H1 (cell line): ENCODE data around the gene PYY. TPM values are rescaled to one million over a fixed set of nuclear protein-coding genes. Genes with fewer than 3 reads are reported as not detected.

Experiments used
- CTCF ChIA-PET: fragments of 300-600 bp; sonication (Branson Sonifier 250); formaldehyde crosslinking; loops from one replicate; lab custom pipeline; 2021; ENCODE audit not compliant: partially characterized antibody; lab: Charles Lee
- POLR2A ChIA-PET: fragments of 300-600 bp; sonication (Branson Sonifier 250); formaldehyde crosslinking; loops from one replicate; lab custom pipeline; 2021; ENCODE audit warnings: inconsistent platforms; ENCODE audit not compliant: partially characterized antibody; lab: Charles Lee
- DNase-seq, 2 experiments: peaks; one replicate each; pipeline versions ENCODE4 v3.0.0 to v3.0.0-alpha.2; 2010 to 2022; ENCODE audit warnings: low spot score in 2 of 2, low read depth in 1 of 2, mixed read lengths in 1 of 2
- FAIRE-seq: peaks from 2 replicates; lab custom pipeline; 2011; peaks lifted over from hg19 to GRCh38; lab: Jason Lieb, UNC
- H2AFZ ChIP-seq: 2 replicates; pipeline ENCODE4 v1.8.1; 2012; ENCODE audit warnings: low read length, inconsistent platforms
- H2AK5ac ChIP-seq: 2 replicates; pipeline ENCODE4 v1.6.1; 2013; ENCODE audit warnings: low read depth, low read length
- H2BK120ac ChIP-seq: replicated peaks from 2 replicates; pipeline ENCODE3; 2013; ENCODE audit warnings: low read depth, low read length, inconsistent platforms
- H2BK12ac ChIP-seq: 2 replicates; pipeline ENCODE4 v1.6.1; 2013; ENCODE audit warnings: low read depth, low read length
- H2BK15ac ChIP-seq: 2 replicates; pipeline ENCODE4 v1.6.1; 2013; ENCODE audit warnings: low read length
- H2BK20ac ChIP-seq: 2 replicates; pipeline ENCODE4 v1.6.1; 2013; ENCODE audit warnings: low read length
- H2BK5ac ChIP-seq: 2 replicates; pipeline ENCODE4 v1.6.1; 2013; ENCODE audit warnings: low read depth, low read length
- H3K14ac ChIP-seq: 2 replicates; pipeline ENCODE4 v1.6.1; 2013; ENCODE audit warnings: inconsistent platforms; ENCODE audit not compliant: insufficient read length
- H3K18ac ChIP-seq: 2 replicates; pipeline ENCODE4 v1.6.1; 2013; ENCODE audit warnings: low read length; ENCODE audit errors: extremely low read depth
- H3K23ac ChIP-seq: 2 replicates; pipeline ENCODE4 v1.6.1; 2013; ENCODE audit warnings: inconsistent platforms; ENCODE audit not compliant: insufficient read length
- H3K23me2 ChIP-seq: 2 replicates; pipeline ENCODE4 v1.6.1; 2013; ENCODE audit warnings: low read depth, low read length
- H3K27ac ChIP-seq: 2 replicates; pipeline ENCODE4 v1.6.1; 2011; ENCODE audit warnings: low read depth, low read length, inconsistent platforms
- H3K27me3 ChIP-seq, 4 experiments: replicated peaks in 1 of 4; 1 replicate in 1 of 4; 2 replicates in 3 of 4; pipeline versions ENCODE4 v1.6.1 to v1.8.1; 2011 to 2013; ENCODE audit warnings: low read length in 3 of 4, mild to moderate bottlenecking in 3 of 4, inconsistent platforms in 2 of 4, mixed read lengths in 2 of 4, moderate library complexity in 1 of 4; ENCODE audit not compliant: control insufficient read depth in 3 of 4, insufficient read depth in 3 of 4; ENCODE audit errors: extremely low read depth in 1 of 4
- H3K36me3 ChIP-seq, 4 experiments: 2 replicates each; pipeline versions ENCODE4 v1.6.1 to v1.8.1; 2011 to 2013; ENCODE audit warnings: mild to moderate bottlenecking in 4 of 4, low read length in 3 of 4, moderate library complexity in 2 of 4, control low read depth in 1 of 4, inconsistent platforms in 1 of 4; ENCODE audit not compliant: insufficient read depth in 4 of 4, control insufficient read depth in 2 of 4
- H3K4ac ChIP-seq: replicated peaks from 2 replicates; pipeline ENCODE3; 2013; ENCODE audit warnings: low read length, low read depth, mixed read lengths, inconsistent platforms; ENCODE audit not compliant: insufficient read length
- H3K4me1 ChIP-seq, 4 experiments: replicated peaks in 1 of 4; 1 replicate in 1 of 4; 2 replicates in 3 of 4; pipeline versions ENCODE4 v1.6.1 to v1.8.1; 2011 to 2013; ENCODE audit warnings: low read length in 3 of 4, inconsistent platforms in 2 of 4, mixed read lengths in 1 of 4; ENCODE audit not compliant: insufficient read depth in 4 of 4, control insufficient read depth in 3 of 4
- H3K4me2 ChIP-seq, 2 experiments: 2 replicates each; pipeline versions ENCODE4 v1.6.1 to v1.8.1; 2011 to 2013; ENCODE audit warnings: low read depth in 2 of 2, low read length in 2 of 2, control low read depth in 1 of 2, inconsistent platforms in 1 of 2, mild to moderate bottlenecking in 1 of 2; ENCODE audit not compliant: insufficient read depth in 1 of 2
- H3K4me3 ChIP-seq, 4 experiments: fragments of 200-600, 300-600 bp in 1 of 4; sonication (generic), shearing (Covaris generic), sonication (Bioruptor Twin) in 1 of 4; 2 replicates each; pipeline versions ENCODE4 v1.5.1 to v1.8.1; 2011 to 2016; ENCODE audit warnings: low read length in 4 of 4, low read depth in 3 of 4, control low read depth in 2 of 4, inconsistent platforms in 2 of 4, mild to moderate bottlenecking in 2 of 4, mixed read lengths in 1 of 4, moderate library complexity in 1 of 4; ENCODE audit not compliant: insufficient read depth in 2 of 4; ENCODE audit errors: extremely low read depth in 1 of 4
- H3K56ac ChIP-seq: replicated peaks from 2 replicates; pipeline ENCODE3; 2013; ENCODE audit warnings: low read depth, mild to moderate bottlenecking, mixed read lengths, low read length, inconsistent platforms; ENCODE audit not compliant: insufficient read length
- H3K79me1 ChIP-seq: 2 replicates; pipeline ENCODE4 v1.6.1; 2013; ENCODE audit warnings: low read depth, low read length, control low read depth
- H3K79me2 ChIP-seq, 2 experiments: 2 replicates each; pipeline versions ENCODE4 v1.6.1 to v1.8.1; 2012 to 2013; ENCODE audit warnings: low read length in 2 of 2, mild to moderate bottlenecking in 2 of 2, inconsistent platforms in 1 of 2; ENCODE audit not compliant: insufficient read depth in 2 of 2, control insufficient read depth in 1 of 2
- H3K9ac ChIP-seq, 4 experiments: replicated peaks in 1 of 4; 1 replicate in 1 of 4; 2 replicates in 3 of 4; pipeline versions ENCODE4 v1.6.1 to v1.8.1; 2011 to 2013; ENCODE audit warnings: low read depth in 3 of 4, low read length in 3 of 4, control low read depth in 2 of 4, mild to moderate bottlenecking in 2 of 4, moderate library complexity in 2 of 4, inconsistent platforms in 1 of 4; ENCODE audit errors: extremely low read depth in 1 of 4
- H3K9me3 ChIP-seq, 2 experiments: 2 replicates each; pipeline versions ENCODE4 v1.6.1 to v1.8.1; 2012 to 2013; ENCODE audit warnings: mild to moderate bottlenecking in 2 of 2, moderate library complexity in 2 of 2, control low read depth in 1 of 2, inconsistent platforms in 1 of 2, low read depth in 1 of 2, low read length in 1 of 2, mixed read lengths in 1 of 2; ENCODE audit not compliant: insufficient read depth in 2 of 2
- H4K20me1 ChIP-seq, 2 experiments: replicated peaks in 1 of 2; 2 replicates each; pipeline versions ENCODE3 to v1.8.1; 2011 to 2013; ENCODE audit warnings: inconsistent platforms in 2 of 2, low read length in 2 of 2, mild to moderate bottlenecking in 1 of 2; ENCODE audit not compliant: insufficient read depth in 2 of 2, control insufficient read depth in 1 of 2
- H4K5ac ChIP-seq: 2 replicates; pipeline ENCODE4 v1.6.1; 2013; ENCODE audit warnings: low read length, low read depth, mixed read lengths, inconsistent platforms; ENCODE audit not compliant: insufficient read length
- H4K8ac ChIP-seq: 2 replicates; pipeline ENCODE4 v1.8.0; 2013; ENCODE audit warnings: mild to moderate bottlenecking, moderate library complexity, low read length, inconsistent platforms; ENCODE audit not compliant: insufficient read depth; ENCODE audit errors: extremely low read depth
- H4K91ac ChIP-seq: replicated peaks from 2 replicates; pipeline ENCODE3; 2013; ENCODE audit warnings: low read length, mixed read lengths, inconsistent platforms; ENCODE audit not compliant: insufficient read length
- CBX8 ChIP-seq: fragments of 300-800, 300-1000 bp; sonication (generic); IDR thresholded peaks from 2 replicates; pipeline ENCODE4 v1.7.1; 2016; ENCODE audit warnings: low read depth, low read length, borderline replicate concordance
- NANOG ChIP-seq: IDR thresholded peaks from 2 replicates; pipeline ENCODE4 v1.6.1; 2011; ENCODE audit warnings: low read length, low read depth, mild to moderate bottlenecking, inconsistent platforms; ENCODE audit not compliant: insufficient read depth, poor library complexity, severe bottlenecking
- SP2 ChIP-seq: IDR thresholded peaks from 2 replicates; pipeline ENCODE4 v1.6.1; 2012; ENCODE audit warnings: mild to moderate bottlenecking, low read length, inconsistent platforms
- TBP ChIP-seq: IDR thresholded peaks from 2 replicates; pipeline ENCODE4 v1.6.1; 2011; ENCODE audit warnings: low read depth, low read length, improper control_type of control experiment
- WGBS, 2 experiments: shearing (Covaris generic) in 1 of 2; methylation state at CpG; one replicate each; pipeline versions ENCODE4 v1.1.6 to v1.1.7; 2013 to 2015; ENCODE audit warnings: low lambda C conversion rate in 2 of 2, mixed read lengths in 2 of 2, inconsistent platforms in 1 of 2, low coverage in 1 of 2, missing lambda C conversion rate in 1 of 2; ENCODE audit not compliant: insufficient replicate concordance in 2 of 2, insufficient coverage in 1 of 2, insufficient read length in 1 of 2; ENCODE audit errors: extremely low coverage in 1 of 2, missing lambda C conversion rate in 1 of 2; 5-methylcytosine and 5-hydroxymethylcytosine counted together
- polyA plus RNA-seq, 7 experiments: library from polyadenylated mRNA; depleted of rRNA in 3 of 7; stranded (reverse) in 5 of 7; unstranded in 2 of 7; fragments of >200 nt in 5 of 7; fragments of 200-250 nt in 2 of 7; gene quantifications; 1 replicate in 5 of 7; 2 replicates in 1 of 7; 4 replicates in 1 of 7; pipeline versions ENCODE4 v1.2.1 to v1.2.3, GENCODE V29; 2011 to 2013; ENCODE audit warnings: missing spikeins in 2 of 7, mixed read lengths in 2 of 7
- total RNA-seq: library from RNA; stranded (reverse); fragmentation: NEBNext Ultra II Directional; extraction: Animal tissue kit (Norgen Biotek cat#: 25700); gene quantifications from 2 replicates; pipeline ENCODE4 v1.2.1, GENCODE V29; 2021

PYY gene
- total and polyA plus RNA-seq, 2 of the 8 experiments (the other 6 are each of a cell fraction or from before 2014, with no cell fraction given) = 0.93 to 3.4 TPM

GRCh38 chr17:43970366-43970765 is 16.6 kb upstream of the PYY start:
- FAIRE-seq (no peak), DNase-seq (no peak)
- no peak overlapping the region for H2BK15ac ChIP-seq
- H2BK12ac ChIP-seq = no peak overlapping the region
- no peak overlapping the region for H3K56ac ChIP-seq
- no peaks in the 10 kb centered on the region for H3K23me2 ChIP-seq
- H3K27me3 ChIP-seq = 0 out of 7 replicates have a peak, but pooled peaks cover 0 to 2% (median 0%) of the 10 kb centered on the region in 4 experiments
- ChIA-PET CTCF (interaction anchor here (1.0 to 3.0 kb wide), 2 partner anchors 9 to 12 kb away, joined by 3 to 12 read pairs; no protein-coding TSS in a partner anchor), POLR2A (no interaction called here)
- H3K79me2 ChIP-seq = no peaks in the 10 kb centered on the region
- no peak overlapping the region for H2BK20ac ChIP-seq
- no peak overlapping the region for H3K14ac ChIP-seq
- H3K4ac ChIP-seq = no peak overlapping the region
- no peaks in the 10 kb centered on the region for H3K79me1 ChIP-seq
- H3K4me1 ChIP-seq = no peaks in the 10 kb centered on the region
- H2AK5ac ChIP-seq = no peak overlapping the region
- no peak overlapping the region for H4K8ac ChIP-seq
- H3K27ac ChIP-seq = no peak overlapping the region
- H2BK120ac ChIP-seq = no peak overlapping the region
- H4K5ac ChIP-seq = no peak overlapping the region
- no peak overlapping the region for H3K9ac ChIP-seq
- no peak overlapping the region for H3K4me2 ChIP-seq
- H3K36me3 ChIP-seq = no peaks in the 10 kb centered on the region
- no peak overlapping the region for H2BK5ac ChIP-seq
- H2AFZ ChIP-seq = no peak overlapping the region
- WGBS, 2 experiments = 96% methylated on average over 4 of the region's 4 CpGs; no CpG with 5 or more reads in 1 of the 2 experiments
- H3K18ac ChIP-seq = no peak overlapping the region
- no peak overlapping the region for H3K23ac ChIP-seq
- TF ChIP-seq CBX8 (no peak), SP2 (no peak), TBP (no peak), NANOG (no peak)
- H4K20me1 ChIP-seq = no peaks in the 10 kb centered on the region
- no peak overlapping the region for H4K91ac ChIP-seq
- H3K9me3 ChIP-seq = no peaks in the 10 kb centered on the region
- H3K4me3 ChIP-seq = no peak overlapping the region
